PFSK-1 (cell line): ENCODE results near the gene NSUN2.

ENCODE experiments used
- POLR2AphosphoS5 ChIP-seq: IDR thresholded peaks from 2 replicates; pipeline ENCODE4 v1.6.1; 2012; ENCODE audit warnings: low read depth, mild to moderate bottlenecking, control low read depth, low read length, moderate library complexity
- SIN3A ChIP-seq: IDR thresholded peaks from 2 replicates; pipeline ENCODE4 v1.6.1; 2012; ENCODE audit warnings: mild to moderate bottlenecking, low read length, moderate library complexity, borderline replicate concordance; ENCODE audit not compliant: insufficient read depth
- TAF1 ChIP-seq: IDR thresholded peaks from 2 replicates; pipeline ENCODE4 v1.6.1; 2012; ENCODE audit warnings: low read length, control low read depth, borderline replicate concordance; ENCODE audit not compliant: insufficient read depth
- TF ChIP-seq, protein P1 (sequence below), 2 experiments: IDR thresholded peaks; 2 replicates each; pipeline versions ENCODE4 v1.6.1 to v1.8.0; 2011 to 2012; ENCODE audit warnings: low read depth in 2 of 2, low read length in 2 of 2, control low read depth in 1 of 2, inconsistent platforms in 1 of 2, mild to moderate bottlenecking in 1 of 2, moderate library complexity in 1 of 2; ENCODE audit not compliant: insufficient read depth in 1 of 2

DNA sequence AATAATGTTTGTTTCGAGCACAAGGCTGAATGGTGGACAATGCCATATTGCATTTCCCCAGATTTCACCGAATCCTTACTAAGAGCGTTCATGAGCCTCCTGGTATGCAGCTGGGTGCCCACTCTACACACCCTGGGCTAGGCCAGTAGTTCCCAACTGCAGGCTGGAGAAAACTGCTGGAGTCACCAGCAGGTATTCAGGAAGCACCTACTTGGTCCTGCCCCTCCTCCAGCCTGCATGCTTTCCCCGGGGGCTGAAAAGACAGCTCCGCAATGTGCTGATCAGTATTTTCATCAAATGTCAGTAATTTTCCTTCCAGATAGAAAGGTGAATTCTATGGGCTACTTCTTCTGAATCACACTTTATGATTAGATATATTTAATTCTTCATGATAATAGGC is 34.8 kb upstream of the NSUN2 start:
- TF ChIP-seq SIN3A (no peak), POLR2AphosphoS5 (no peak), TAF1 (no peak)
- TF ChIP-seq, protein P1, sequence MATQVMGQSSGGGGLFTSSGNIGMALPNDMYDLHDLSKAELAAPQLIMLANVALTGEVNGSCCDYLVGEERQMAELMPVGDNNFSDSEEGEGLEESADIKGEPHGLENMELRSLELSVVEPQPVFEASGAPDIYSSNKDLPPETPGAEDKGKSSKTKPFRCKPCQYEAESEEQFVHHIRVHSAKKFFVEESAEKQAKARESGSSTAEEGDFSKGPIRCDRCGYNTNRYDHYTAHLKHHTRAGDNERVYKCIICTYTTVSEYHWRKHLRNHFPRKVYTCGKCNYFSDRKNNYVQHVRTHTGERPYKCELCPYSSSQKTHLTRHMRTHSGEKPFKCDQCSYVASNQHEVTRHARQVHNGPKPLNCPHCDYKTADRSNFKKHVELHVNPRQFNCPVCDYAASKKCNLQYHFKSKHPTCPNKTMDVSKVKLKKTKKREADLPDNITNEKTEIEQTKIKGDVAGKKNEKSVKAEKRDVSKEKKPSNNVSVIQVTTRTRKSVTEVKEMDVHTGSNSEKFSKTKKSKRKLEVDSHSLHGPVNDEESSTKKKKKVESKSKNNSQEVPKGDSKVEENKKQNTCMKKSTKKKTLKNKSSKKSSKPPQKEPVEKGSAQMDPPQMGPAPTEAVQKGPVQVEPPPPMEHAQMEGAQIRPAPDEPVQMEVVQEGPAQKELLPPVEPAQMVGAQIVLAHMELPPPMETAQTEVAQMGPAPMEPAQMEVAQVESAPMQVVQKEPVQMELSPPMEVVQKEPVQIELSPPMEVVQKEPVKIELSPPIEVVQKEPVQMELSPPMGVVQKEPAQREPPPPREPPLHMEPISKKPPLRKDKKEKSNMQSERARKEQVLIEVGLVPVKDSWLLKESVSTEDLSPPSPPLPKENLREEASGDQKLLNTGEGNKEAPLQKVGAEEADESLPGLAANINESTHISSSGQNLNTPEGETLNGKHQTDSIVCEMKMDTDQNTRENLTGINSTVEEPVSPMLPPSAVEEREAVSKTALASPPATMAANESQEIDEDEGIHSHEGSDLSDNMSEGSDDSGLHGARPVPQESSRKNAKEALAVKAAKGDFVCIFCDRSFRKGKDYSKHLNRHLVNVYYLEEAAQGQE (IDR thresholded peaks at IDR 0.05; ENCODE audit: insufficient read depth in 1 of 2, low read depth in 2 of 2, low read length in 2 of 2) = no peak
